ENCODE measurements around the gene RNPEPL1. TPM values are rescaled to one million over a fixed set of nuclear protein-coding genes. Genes with fewer than 3 reads are reported as not detected.

Gene RNPEPL1
- total and polyA plus RNA-seq, 2 experiments from 2014 or later, result 46.3 to 57.2 TPM

- H3K4me1 ChIP-seq (ENCODE audit: insufficient read depth), result peaks cover 37% of the 10 kb centered on the region
Observed at GRCh38 chr2:240566203-240567136, 1.8 kb upstream of the RNPEPL1 start.

GRCh38 chr2:240567137-240567871 lies 980 bp upstream of the RNPEPL1 start:
- no peak for DNase-seq (ENCODE audit: low spot score)
- Histone ChIP-seq H3K27ac (peak overlapping the region; percentile 95), H3K79me2 (peaks cover 47% of the 10 kb centered on the region), H3K4me1 (ENCODE audit: insufficient read depth) (peaks cover 28% of the 10 kb centered on the region), H2AFZ (peak overlapping the region; percentile 75), H3K4me2 (peak overlapping the region; percentile 98), H3K9me3 (ENCODE audit: low read depth) (no peaks in the 10 kb centered on the region), H3K4me3 (no peak overlapping the region), H3K9me2 (replicated peaks; ENCODE audit: insufficient read depth) (no peaks in the 10 kb centered on the region), H3K36me3 (replicated peaks; ENCODE audit: insufficient read depth, low read depth) (no peaks in the 10 kb centered on the region), H4K20me1 (ENCODE audit: insufficient read depth, poor library complexity, severe bottlenecking) (peaks cover 13% of the 10 kb centered on the region), H3K27me3 (no peaks in the 10 kb centered on the region)
- WGBS (ENCODE audit: low lambda C conversion rate, missing lambda C conversion rate), result 65% methylated on average over 26 of the region's 26 CpGs
- TF ChIP-seq, protein P1, sequence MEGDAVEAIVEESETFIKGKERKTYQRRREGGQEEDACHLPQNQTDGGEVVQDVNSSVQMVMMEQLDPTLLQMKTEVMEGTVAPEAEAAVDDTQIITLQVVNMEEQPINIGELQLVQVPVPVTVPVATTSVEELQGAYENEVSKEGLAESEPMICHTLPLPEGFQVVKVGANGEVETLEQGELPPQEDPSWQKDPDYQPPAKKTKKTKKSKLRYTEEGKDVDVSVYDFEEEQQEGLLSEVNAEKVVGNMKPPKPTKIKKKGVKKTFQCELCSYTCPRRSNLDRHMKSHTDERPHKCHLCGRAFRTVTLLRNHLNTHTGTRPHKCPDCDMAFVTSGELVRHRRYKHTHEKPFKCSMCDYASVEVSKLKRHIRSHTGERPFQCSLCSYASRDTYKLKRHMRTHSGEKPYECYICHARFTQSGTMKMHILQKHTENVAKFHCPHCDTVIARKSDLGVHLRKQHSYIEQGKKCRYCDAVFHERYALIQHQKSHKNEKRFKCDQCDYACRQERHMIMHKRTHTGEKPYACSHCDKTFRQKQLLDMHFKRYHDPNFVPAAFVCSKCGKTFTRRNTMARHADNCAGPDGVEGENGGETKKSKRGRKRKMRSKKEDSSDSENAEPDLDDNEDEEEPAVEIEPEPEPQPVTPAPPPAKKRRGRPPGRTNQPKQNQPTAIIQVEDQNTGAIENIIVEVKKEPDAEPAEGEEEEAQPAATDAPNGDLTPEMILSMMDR (IDR thresholded peaks at IDR 0.05; ENCODE audit: poor library complexity), result no peak
- TF ChIP-seq EZH2phosphoT487 (IDR thresholded peaks at IDR 0.05; ENCODE audit: low read depth, severe bottlenecking, unreplicated experiment) (no peak), EZH2 (IDR thresholded peaks at IDR 0.05; ENCODE audit: borderline replicate concordance) (no peak)

More at GRCh38 chr2:240566203-240567136, 1.8 kb upstream of the RNPEPL1 start:
- Histone ChIP-seq H3K27me3 (no peaks in the 10 kb centered on the region), H2AFZ (peak overlapping the region; percentile 78), H3K27ac (peak overlapping the region; percentile 100), H3K36me3 (replicated peaks; ENCODE audit: insufficient read depth, low read depth) (no peaks in the 10 kb centered on the region), H4K20me1 (ENCODE audit: insufficient read depth, poor library complexity, severe bottlenecking) (peaks cover 9% of the 10 kb centered on the region), H3K79me2 (peaks cover 47% of the 10 kb centered on the region), H3K9me3 (ENCODE audit: low read depth) (no peaks in the 10 kb centered on the region), H3K4me2 (peak overlapping the region; percentile 98), H3K4me3 (peak overlapping the region; percentile 29), H3K9me2 (replicated peaks; ENCODE audit: insufficient read depth) (no peaks in the 10 kb centered on the region)
- no peak for TF ChIP-seq EZH2phosphoT487 (IDR thresholded peaks at IDR 0.05; ENCODE audit: low read depth, severe bottlenecking, unreplicated experiment)
- no peak for TF ChIP-seq EZH2 (IDR thresholded peaks at IDR 0.05; ENCODE audit: borderline replicate concordance)
- TF ChIP-seq, protein P1 (IDR thresholded peaks at IDR 0.05; ENCODE audit: poor library complexity), result peak; percentile 86
- peak; percentile 95 for DNase-seq (ENCODE audit: low spot score)
- WGBS (ENCODE audit: low lambda C conversion rate, missing lambda C conversion rate), result 38% methylated on average over 29 of the region's 53 CpGs

DNA sequence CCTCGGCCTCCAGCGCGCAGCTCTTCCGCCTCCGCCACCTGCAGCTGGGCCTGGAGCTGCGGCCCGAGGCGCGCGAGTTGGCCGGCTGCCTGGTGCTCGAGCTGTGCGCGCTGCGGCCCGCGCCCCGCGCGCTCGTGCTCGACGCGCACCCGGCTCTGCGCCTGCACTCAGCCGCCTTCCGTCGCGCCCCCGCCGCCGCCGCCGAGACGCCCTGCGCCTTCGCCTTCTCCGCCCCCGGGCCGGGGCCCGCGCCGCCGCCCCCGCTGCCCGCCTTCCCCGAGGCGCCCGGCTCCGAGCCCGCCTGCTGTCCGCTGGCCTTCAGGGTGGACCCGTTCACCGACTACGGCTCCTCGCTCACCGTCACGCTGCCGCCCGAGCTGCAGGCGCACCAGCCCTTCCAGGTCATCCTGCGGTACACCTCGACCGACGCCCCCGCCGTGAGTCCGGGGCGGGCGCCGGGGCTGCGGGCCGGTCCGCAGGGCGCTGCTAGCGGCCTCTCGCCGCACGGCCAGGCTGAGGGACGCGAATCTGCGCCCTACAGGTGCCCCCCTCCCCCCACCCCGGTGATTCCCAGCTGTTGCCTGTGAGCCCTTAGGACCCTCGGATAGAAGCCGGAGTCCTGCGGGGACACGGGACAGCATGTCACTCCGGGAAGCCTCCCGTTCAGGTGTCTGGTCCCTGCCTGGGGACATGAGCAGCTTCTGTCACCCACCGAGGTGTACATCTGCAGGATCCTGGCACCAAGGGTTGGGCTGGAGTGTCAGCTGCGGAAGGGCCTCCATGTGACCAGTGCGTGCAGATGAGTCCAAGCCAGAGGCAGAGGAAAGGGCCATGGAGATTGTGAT lies 616 bp downstream of the RNPEPL1 start:
- H3K9me2 ChIP-seq (replicated peaks; ENCODE audit: insufficient read depth), result no peaks in the 10 kb centered on the region
- no peaks in the 10 kb centered on the region for H3K27me3 ChIP-seq
- H3K36me3 ChIP-seq (replicated peaks; ENCODE audit: insufficient read depth, low read depth), result no peaks in the 10 kb centered on the region
- peaks cover 32% of the 10 kb centered on the region for H3K79me2 ChIP-seq
- WGBS (ENCODE audit: low lambda C conversion rate, missing lambda C conversion rate), result 7% methylated on average over 39 of the region's 93 CpGs
- peak overlapping the region; percentile 31 for H2AFZ ChIP-seq
- no peaks in the 10 kb centered on the region for H3K9me3 ChIP-seq (ENCODE audit: low read depth)
- H3K27ac ChIP-seq, result peak overlapping the region; percentile 80
- peak; percentile 85 for DNase-seq (ENCODE audit: low spot score)
- TF ChIP-seq EZH2phosphoT487 (IDR thresholded peaks at IDR 0.05; ENCODE audit: low read depth, severe bottlenecking, unreplicated experiment), result no peak
- TF ChIP-seq, protein P1 (IDR thresholded peaks at IDR 0.05; ENCODE audit: poor library complexity), result no peak
- TF ChIP-seq EZH2 (IDR thresholded peaks at IDR 0.05; ENCODE audit: borderline replicate concordance), result no peak
- peaks cover 26% of the 10 kb centered on the region for H3K4me1 ChIP-seq (ENCODE audit: insufficient read depth)
- H3K4me2 ChIP-seq, result peak overlapping the region; percentile 96
- peak overlapping the region; percentile 83 for H3K4me3 ChIP-seq
- H4K20me1 ChIP-seq (ENCODE audit: insufficient read depth, poor library complexity, severe bottlenecking), result peaks cover 13% of the 10 kb centered on the region

Measured in hepatocyte (in vitro differentiated cells).